Fibroblast of lung (primary cell): ENCODE measurements around the gene CHRD. TPM values are rescaled to one million over a fixed set of nuclear protein-coding genes. Genes with fewer than 3 reads are reported as not detected.

ENCODE experiments used
- DNase-seq, 2 donors: peaks; one replicate each; pipeline versions ENCODE4 v3.0.0 to v3.0.0-alpha.2; 2010; ENCODE audit warnings: low read depth in 2 of 2
- H2AFZ ChIP-seq: 2 replicates; pipeline ENCODE4 v1.5.1; 2012; ENCODE audit warnings: low read length, control low read depth, inconsistent platforms
- H3K27ac ChIP-seq: 2 replicates; pipeline ENCODE4 v1.5.1; 2011; ENCODE audit warnings: low read length, control low read depth; ENCODE audit not compliant: insufficient read depth
- H3K27me3 ChIP-seq: 2 replicates; pipeline ENCODE4 v1.5.1; 2011; ENCODE audit warnings: mild to moderate bottlenecking, low read length; ENCODE audit not compliant: control insufficient read depth, insufficient read depth
- H3K36me3 ChIP-seq: 2 replicates; pipeline ENCODE4 v1.5.1; 2011; ENCODE audit warnings: low read length; ENCODE audit not compliant: control insufficient read depth, insufficient read depth
- H3K4me1 ChIP-seq: 2 replicates; pipeline ENCODE4 v1.5.1; 2011; ENCODE audit warnings: low read length; ENCODE audit not compliant: control insufficient read depth, insufficient read depth; ENCODE audit errors: extremely low read depth
- H3K4me2 ChIP-seq: 2 replicates; pipeline ENCODE4 v1.5.1; 2011; ENCODE audit warnings: low read length, control low read depth; ENCODE audit not compliant: insufficient read depth; ENCODE audit errors: extremely low read depth
- H3K4me3 ChIP-seq, 4 experiments: fragments of 200-600 bp in 1 of 4; sonication (generic) in 1 of 4; replicated peaks in 1 of 4; 2 replicates each; pipeline ENCODE4 v1.5.1; 2011 to 2016; ENCODE audit warnings: low read length in 4 of 4, low read depth in 3 of 4, mild to moderate bottlenecking in 3 of 4, control low read depth in 2 of 4, inconsistent platforms in 1 of 4, mixed read lengths in 1 of 4; ENCODE audit not compliant: insufficient read depth in 1 of 4; ENCODE audit errors: control extremely low read depth in 1 of 4
- H3K79me2 ChIP-seq: 2 replicates; pipeline ENCODE4 v1.5.1; 2012; ENCODE audit warnings: mild to moderate bottlenecking, low read length, inconsistent platforms; ENCODE audit not compliant: control insufficient read depth, insufficient read depth
- H3K9ac ChIP-seq: 2 replicates; pipeline ENCODE4 v1.5.1; 2011; ENCODE audit warnings: mild to moderate bottlenecking, low read length, control low read depth; ENCODE audit not compliant: insufficient read depth
- H3K9me3 ChIP-seq: 2 replicates; pipeline ENCODE4 v1.5.1; 2012; ENCODE audit warnings: low read depth, low read length; ENCODE audit not compliant: control insufficient read depth, insufficient read depth
- H4K20me1 ChIP-seq: 2 replicates; pipeline ENCODE4 v1.5.1; 2011; ENCODE audit warnings: low read length; ENCODE audit not compliant: control insufficient read depth, insufficient read depth; ENCODE audit errors: extremely low read depth
- EZH2 ChIP-seq: IDR thresholded peaks from 2 replicates; pipeline ENCODE4 v1.5.1; 2012; ENCODE audit warnings: low read length, control low read depth, mild to moderate bottlenecking; ENCODE audit errors: missing control alignments
- polyA plus RNA-seq, 2 donors: library from polyadenylated mRNA; depleted of rRNA in 1 of 2; stranded (reverse) in 1 of 2; unstranded in 1 of 2; fragments of >200 nt; gene quantifications; 2 replicates each; pipeline ENCODE4 v1.2.1, GENCODE V29; 2011 to 2012; ENCODE audit warnings: missing spikeins in 1 of 2
- total RNA-seq: library from RNA; depleted of rRNA; stranded (reverse); fragments of >200 nt; gene quantifications from 2 replicates; pipeline ENCODE4 v1.2.1, GENCODE V29; 2014
- TF ChIP-seq, protein P1 (sequence below), 2 donors: IDR thresholded peaks in 1 of 2; conservative IDR thresholded peaks in 1 of 2; 1 replicate in 1 of 2; 2 replicates in 1 of 2; pipeline ENCODE4 v1.5.1; 2011 to 2012; ENCODE audit warnings: low read length in 2 of 2, control low read depth in 1 of 2, inconsistent platforms in 1 of 2, low read depth in 1 of 2, mild to moderate bottlenecking in 1 of 2

Gene CHRD
- total and polyA plus RNA-seq, 2 donors (not counting 1 experiment from before 2014, with no cell fraction given), result 1.3 to 4.8 TPM

- H3K27ac ChIP-seq, result no peak overlapping the region
- H3K4me2 ChIP-seq, result no peak overlapping the region
- H3K27me3 ChIP-seq, result no peaks in the 10 kb centered on the region
- H3K4me3 ChIP-seq, result no peak overlapping the region
- H3K9me3 ChIP-seq, result no peaks in the 10 kb centered on the region
- no peaks in the 10 kb centered on the region for H3K36me3 ChIP-seq
- no peak overlapping the region for H3K9ac ChIP-seq
- DNase-seq, result no peak
- TF ChIP-seq, protein P1, sequence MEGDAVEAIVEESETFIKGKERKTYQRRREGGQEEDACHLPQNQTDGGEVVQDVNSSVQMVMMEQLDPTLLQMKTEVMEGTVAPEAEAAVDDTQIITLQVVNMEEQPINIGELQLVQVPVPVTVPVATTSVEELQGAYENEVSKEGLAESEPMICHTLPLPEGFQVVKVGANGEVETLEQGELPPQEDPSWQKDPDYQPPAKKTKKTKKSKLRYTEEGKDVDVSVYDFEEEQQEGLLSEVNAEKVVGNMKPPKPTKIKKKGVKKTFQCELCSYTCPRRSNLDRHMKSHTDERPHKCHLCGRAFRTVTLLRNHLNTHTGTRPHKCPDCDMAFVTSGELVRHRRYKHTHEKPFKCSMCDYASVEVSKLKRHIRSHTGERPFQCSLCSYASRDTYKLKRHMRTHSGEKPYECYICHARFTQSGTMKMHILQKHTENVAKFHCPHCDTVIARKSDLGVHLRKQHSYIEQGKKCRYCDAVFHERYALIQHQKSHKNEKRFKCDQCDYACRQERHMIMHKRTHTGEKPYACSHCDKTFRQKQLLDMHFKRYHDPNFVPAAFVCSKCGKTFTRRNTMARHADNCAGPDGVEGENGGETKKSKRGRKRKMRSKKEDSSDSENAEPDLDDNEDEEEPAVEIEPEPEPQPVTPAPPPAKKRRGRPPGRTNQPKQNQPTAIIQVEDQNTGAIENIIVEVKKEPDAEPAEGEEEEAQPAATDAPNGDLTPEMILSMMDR (conservative IDR thresholded peaks at IDR 0.05 in 1 of 2, IDR thresholded peaks at IDR 0.05 in 1 of 2; ENCODE audit: low read depth in 1 of 2, low read length in 2 of 2), result no peak
- TF ChIP-seq EZH2, result no peak
- no peaks in the 10 kb centered on the region for H4K20me1 ChIP-seq
- H3K79me2 ChIP-seq, result no peaks in the 10 kb centered on the region
- no peaks in the 10 kb centered on the region for H3K4me1 ChIP-seq
- H2AFZ ChIP-seq, result no peak overlapping the region
These were observed 35.3 kb downstream of the CHRD start for GRCh38 chr3:184415203-184415490.

DNA sequence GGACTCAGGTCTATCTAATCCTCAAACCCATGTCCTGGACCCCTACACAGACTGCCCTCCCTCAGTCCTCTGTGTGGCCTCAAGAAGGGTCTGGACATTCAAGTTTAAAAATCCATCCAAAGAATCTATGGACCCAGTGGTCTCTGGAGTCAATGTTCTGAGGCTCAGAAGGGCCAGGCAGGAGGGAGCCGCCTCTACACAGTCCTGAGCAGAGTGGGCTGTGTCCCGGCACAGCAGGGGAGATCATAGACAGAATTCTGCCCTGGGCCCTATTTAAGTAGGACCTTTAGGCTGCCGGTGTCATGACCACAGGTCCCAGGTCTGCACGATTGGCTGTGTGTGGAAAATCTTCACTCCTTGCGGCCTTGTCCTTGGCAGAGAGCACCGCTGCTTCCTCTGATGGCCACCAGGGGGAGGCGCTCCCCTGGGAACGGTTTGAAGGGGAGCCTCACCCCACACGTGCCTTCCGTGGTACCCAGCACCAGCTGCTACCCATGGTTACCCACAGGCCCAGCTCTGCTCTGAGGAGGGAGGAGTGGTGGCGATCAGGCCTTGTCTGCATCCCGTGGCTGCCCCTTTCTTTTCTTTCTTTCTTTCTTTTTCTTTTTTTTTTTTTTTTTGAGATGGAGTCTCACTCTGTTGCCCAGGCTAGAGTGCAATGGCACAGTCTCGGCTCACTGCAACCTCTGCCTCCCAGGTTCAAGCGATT is 37.9 kb downstream of the CHRD start:
- TF ChIP-seq EZH2, result no peak
- TF ChIP-seq, protein P1 (conservative IDR thresholded peaks at IDR 0.05 in 1 of 2, IDR thresholded peaks at IDR 0.05 in 1 of 2; ENCODE audit: low read depth in 1 of 2, low read length in 2 of 2), result peak; percentile 94
- H3K4me1 ChIP-seq, result no peaks in the 10 kb centered on the region
- H3K27me3 ChIP-seq, result no peaks in the 10 kb centered on the region
- no peaks in the 10 kb centered on the region for H3K79me2 ChIP-seq
- no peak overlapping the region for H3K4me2 ChIP-seq
- H3K9ac ChIP-seq, result no peak overlapping the region
- no peak overlapping the region for H2AFZ ChIP-seq
- H3K36me3 ChIP-seq, result no peaks in the 10 kb centered on the region
- H4K20me1 ChIP-seq, result no peaks in the 10 kb centered on the region
- no peak overlapping the region for H3K4me3 ChIP-seq
- no peak overlapping the region for H3K27ac ChIP-seq
- DNase-seq, result peak; percentile 43 to 57
- H3K9me3 ChIP-seq, result no peaks in the 10 kb centered on the region

DNA sequence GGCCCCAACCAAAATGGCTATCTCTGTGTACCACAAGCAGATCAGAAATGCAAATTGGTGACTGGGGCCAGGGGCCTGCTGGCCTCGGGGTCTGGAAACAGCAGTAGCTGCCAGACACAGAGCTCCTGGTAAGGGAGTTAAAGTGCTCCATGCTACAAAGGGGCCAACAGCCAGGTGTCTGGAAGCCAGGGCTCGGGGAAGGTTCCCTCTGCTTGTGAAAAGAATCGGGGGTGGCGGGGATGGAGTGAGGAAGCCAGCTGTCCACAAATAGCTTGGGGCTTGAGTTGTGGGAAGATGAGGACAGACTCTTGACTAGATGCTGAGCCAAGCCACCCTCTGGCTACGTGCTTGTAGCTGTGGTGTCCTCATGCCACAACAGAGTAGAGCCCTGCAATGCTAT is 39.3 kb downstream of the CHRD start:
- DNase-seq, result no peak
- H3K4me3 ChIP-seq, result no peak overlapping the region
- no peak overlapping the region for H3K27ac ChIP-seq
- no peak overlapping the region for H2AFZ ChIP-seq
- no peaks in the 10 kb centered on the region for H3K9me3 ChIP-seq
- no peaks in the 10 kb centered on the region for H3K79me2 ChIP-seq
- TF ChIP-seq, protein P1 (conservative IDR thresholded peaks at IDR 0.05 in 1 of 2, IDR thresholded peaks at IDR 0.05 in 1 of 2; ENCODE audit: low read depth in 1 of 2, low read length in 2 of 2), result no peak
- no peak for TF ChIP-seq EZH2
- H3K27me3 ChIP-seq, result no peaks in the 10 kb centered on the region
- H3K9ac ChIP-seq, result no peak overlapping the region
- H3K4me2 ChIP-seq, result no peak overlapping the region
- no peaks in the 10 kb centered on the region for H4K20me1 ChIP-seq
- H3K4me1 ChIP-seq, result no peaks in the 10 kb centered on the region
- no peaks in the 10 kb centered on the region for H3K36me3 ChIP-seq
